Parathyroid adenoma (tissue), 2 donors: ENCODE measurements around the gene RPS6KA4.

ENCODE experiments used
- H2AFZ ChIP-seq: fragments of 300-600 bp; sonication (generic); one replicate; pipeline ENCODE4 v1.7.0; 2017; ENCODE audit warnings: antibody characterized with exemption, mild to moderate bottlenecking
- H3K27ac ChIP-seq: fragments of 300-600 bp; sonication (generic); one replicate; pipeline ENCODE4 v1.7.0; 2017
- H3K27me3 ChIP-seq: fragments of 300-600 bp; sonication (generic); one replicate; pipeline ENCODE4 v1.7.0; 2017; ENCODE audit warnings: low read length; ENCODE audit not compliant: control insufficient read depth, insufficient read depth
- H3K36me3 ChIP-seq: fragments of 300-600 bp; sonication (generic); one replicate; pipeline ENCODE4 v1.7.0; 2017; ENCODE audit warnings: low read length; ENCODE audit not compliant: control insufficient read depth, insufficient read depth
- H3K4me1 ChIP-seq: fragments of 300-600 bp; sonication (generic); one replicate; pipeline ENCODE4 v1.7.0; 2017; ENCODE audit warnings: control low read depth
- H3K4me2 ChIP-seq: fragments of 300-600 bp; sonication (generic); one replicate; pipeline ENCODE4 v1.7.0; 2017; ENCODE audit warnings: low read length
- H3K4me3 ChIP-seq: fragments of 300-600 bp; sonication (generic); one replicate; pipeline ENCODE4 v1.7.0; 2017; ENCODE audit warnings: low read depth, low read length
- H3K79me2 ChIP-seq: fragments of 300-600 bp; sonication (generic); one replicate; pipeline ENCODE4 v1.7.0; 2017; ENCODE audit warnings: control low read depth
- H3K9ac ChIP-seq: fragments of 300-600 bp; sonication (generic); one replicate; pipeline ENCODE4 v1.7.0; 2017; ENCODE audit warnings: mild to moderate bottlenecking
- H3K9me3 ChIP-seq: fragments of 300-600 bp; sonication (generic); one replicate; pipeline ENCODE4 v1.7.0; 2017; ENCODE audit warnings: low read length; ENCODE audit not compliant: control insufficient read depth
- CTCF ChIP-seq: fragments of 300-600 bp; sonication (generic); IDR thresholded peaks from one replicate; pipeline ENCODE4 v1.7.0; 2017; ENCODE audit warnings: antibody characterized with exemption, mild to moderate bottlenecking
- donor health status: primary hyperparathyroidism.

Gene RPS6KA4

GRCh38 chr11:64334764-64335735 is 23.9 kb upstream of the RPS6KA4 start:
- TF ChIP-seq CTCF = no peak
- H3K9me3 ChIP-seq = no peaks in the 10 kb centered on the region
- no peaks in the 10 kb centered on the region for H3K36me3 ChIP-seq
- no peaks in the 10 kb centered on the region for H3K79me2 ChIP-seq
- H3K27me3 ChIP-seq = no peaks in the 10 kb centered on the region
- no peak overlapping the region for H3K4me2 ChIP-seq
- H3K4me3 ChIP-seq = no peak overlapping the region
- H3K4me1 ChIP-seq = no peaks in the 10 kb centered on the region
- no peak overlapping the region for H3K9ac ChIP-seq
- H2AFZ ChIP-seq = peak overlapping the region; percentile 33
- peak overlapping the region; percentile 32 for H3K27ac ChIP-seq

GRCh38 chr11:64337538-64338249 is 21.3 kb upstream of the RPS6KA4 start:
- H3K4me3 ChIP-seq = no peak overlapping the region
- no peak overlapping the region for H3K9ac ChIP-seq
- H3K27ac ChIP-seq = no peak overlapping the region
- TF ChIP-seq CTCF = no peak
- H3K36me3 ChIP-seq = no peaks in the 10 kb centered on the region
- no peaks in the 10 kb centered on the region for H3K4me1 ChIP-seq
- H3K4me2 ChIP-seq = no peak overlapping the region
- no peak overlapping the region for H2AFZ ChIP-seq
- H3K9me3 ChIP-seq = no peaks in the 10 kb centered on the region
- H3K79me2 ChIP-seq = no peaks in the 10 kb centered on the region
- H3K27me3 ChIP-seq = no peaks in the 10 kb centered on the region

- Histone ChIP-seq H3K4me1 (no peaks in the 10 kb centered on the region), H3K4me2 (no peak overlapping the region), H3K9me3 (no peaks in the 10 kb centered on the region), H3K9ac (no peak overlapping the region), H3K4me3 (no peak overlapping the region), H3K36me3 (no peaks in the 10 kb centered on the region), H2AFZ (no peak overlapping the region), H3K27ac (no peak overlapping the region), H3K27me3 (no peaks in the 10 kb centered on the region), H3K79me2 (no peaks in the 10 kb centered on the region)
- no peak for TF ChIP-seq CTCF
These were observed 20.2 kb upstream of the RPS6KA4 start for GRCh38 chr11:64338716-64339115.

- H3K27me3 ChIP-seq = no peaks in the 10 kb centered on the region
- no peak for TF ChIP-seq CTCF
- no peak overlapping the region for H2AFZ ChIP-seq
- H3K9me3 ChIP-seq = no peaks in the 10 kb centered on the region
- H3K36me3 ChIP-seq = no peaks in the 10 kb centered on the region
- no peak overlapping the region for H3K9ac ChIP-seq
- no peak overlapping the region for H3K4me2 ChIP-seq
- no peak overlapping the region for H3K4me3 ChIP-seq
- no peaks in the 10 kb centered on the region for H3K4me1 ChIP-seq
- H3K27ac ChIP-seq = no peak overlapping the region
- H3K79me2 ChIP-seq = no peaks in the 10 kb centered on the region
These were observed 19.7 kb upstream of the RPS6KA4 start for GRCh38 chr11:64339286-64339685.
